Esophagus muscularis mucosa (tissue), 4 donors: ENCODE data around the gene QDPR.

Experiments
- EP300 ChIP-seq: sonication (generic); formaldehyde crosslinking; IDR thresholded peaks from one replicate; pipeline ENCODE4 v1.6.1; 2017; ENCODE audit warnings: antibody characterized with exemption
- POLR2A ChIP-seq: fragments of 450-650 bp; IDR thresholded peaks from one replicate; pipeline ENCODE4 v1.6.1; 2017; ENCODE audit warnings: antibody characterized with exemption, moderate library complexity, mild to moderate bottlenecking, low read depth
- POLR2AphosphoS5 ChIP-seq, 2 donors: sonication (generic); formaldehyde crosslinking; IDR thresholded peaks; one replicate each; pipeline ENCODE4 v1.6.1; 2017; ENCODE audit warnings: antibody characterized with exemption in 2 of 2
- TF ChIP-seq, protein P1 (sequence below), 3 experiments: fragments of 200-600 bp in 2 of 3; fragments of 450-650 bp in 1 of 3; sonication (generic) in 2 of 3; IDR thresholded peaks; one replicate each; pipeline ENCODE4 v1.5.1; 2017 to 2019; ENCODE audit warnings: antibody characterized with exemption in 3 of 3, mild to moderate bottlenecking in 2 of 3, moderate library complexity in 1 of 3

DNA sequence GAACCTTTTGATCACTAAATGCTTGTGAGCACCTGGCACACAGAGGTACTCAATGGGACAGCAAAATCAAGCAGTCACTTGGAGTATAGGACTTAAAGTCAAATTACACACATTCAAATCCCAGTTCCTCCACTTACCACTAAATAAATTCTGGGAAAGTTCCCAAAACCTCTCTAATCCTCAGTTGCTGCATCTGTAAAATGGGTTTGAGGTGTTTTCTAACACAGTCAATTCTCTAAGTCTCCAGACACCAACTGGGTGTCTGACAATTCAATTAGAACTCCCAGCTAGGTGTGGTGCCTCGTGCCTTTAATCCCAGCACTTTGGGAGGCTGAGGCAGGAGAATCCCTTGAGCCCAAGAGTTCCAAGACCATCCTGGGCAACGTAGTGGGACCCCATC is 19.0 kb downstream of the QDPR start:
- TF ChIP-seq, protein P1, sequence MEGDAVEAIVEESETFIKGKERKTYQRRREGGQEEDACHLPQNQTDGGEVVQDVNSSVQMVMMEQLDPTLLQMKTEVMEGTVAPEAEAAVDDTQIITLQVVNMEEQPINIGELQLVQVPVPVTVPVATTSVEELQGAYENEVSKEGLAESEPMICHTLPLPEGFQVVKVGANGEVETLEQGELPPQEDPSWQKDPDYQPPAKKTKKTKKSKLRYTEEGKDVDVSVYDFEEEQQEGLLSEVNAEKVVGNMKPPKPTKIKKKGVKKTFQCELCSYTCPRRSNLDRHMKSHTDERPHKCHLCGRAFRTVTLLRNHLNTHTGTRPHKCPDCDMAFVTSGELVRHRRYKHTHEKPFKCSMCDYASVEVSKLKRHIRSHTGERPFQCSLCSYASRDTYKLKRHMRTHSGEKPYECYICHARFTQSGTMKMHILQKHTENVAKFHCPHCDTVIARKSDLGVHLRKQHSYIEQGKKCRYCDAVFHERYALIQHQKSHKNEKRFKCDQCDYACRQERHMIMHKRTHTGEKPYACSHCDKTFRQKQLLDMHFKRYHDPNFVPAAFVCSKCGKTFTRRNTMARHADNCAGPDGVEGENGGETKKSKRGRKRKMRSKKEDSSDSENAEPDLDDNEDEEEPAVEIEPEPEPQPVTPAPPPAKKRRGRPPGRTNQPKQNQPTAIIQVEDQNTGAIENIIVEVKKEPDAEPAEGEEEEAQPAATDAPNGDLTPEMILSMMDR (IDR thresholded peaks at IDR 0.05) = no peak
- TF ChIP-seq POLR2A (no peak), EP300 (no peak), POLR2AphosphoS5 (IDR thresholded peaks at IDR 0.05) (no peak)
